PFSK-1 (cell line): Measurements from ENCODE around the gene ACACA.

ENCODE experiments used
- FOXP2 ChIP-seq: optimal IDR thresholded peaks from 2 replicates; pipeline ENCODE3; 2011; ENCODE audit warnings: borderline replicate concordance, control low read depth, inconsistent platforms; ENCODE audit not compliant: insufficient read depth; ENCODE audit errors: extremely low read length, extremely low read depth
- POLR2AphosphoS5 ChIP-seq: IDR thresholded peaks from 2 replicates; pipeline ENCODE4 v1.6.1; 2012; ENCODE audit warnings: low read depth, mild to moderate bottlenecking, control low read depth, low read length, moderate library complexity
- REST ChIP-seq, 2 experiments: IDR thresholded peaks; 2 replicates each; pipeline versions ENCODE4 v1.6.1 to v1.8.0; 2011 to 2012; ENCODE audit warnings: low read depth in 2 of 2, low read length in 2 of 2, control low read depth in 1 of 2, inconsistent platforms in 1 of 2, mild to moderate bottlenecking in 1 of 2, moderate library complexity in 1 of 2; ENCODE audit not compliant: insufficient read depth in 1 of 2
- SIN3A ChIP-seq: IDR thresholded peaks from 2 replicates; pipeline ENCODE4 v1.6.1; 2012; ENCODE audit warnings: mild to moderate bottlenecking, low read length, moderate library complexity, borderline replicate concordance; ENCODE audit not compliant: insufficient read depth
- TAF1 ChIP-seq: IDR thresholded peaks from 2 replicates; pipeline ENCODE4 v1.6.1; 2012; ENCODE audit warnings: low read length, control low read depth, borderline replicate concordance; ENCODE audit not compliant: insufficient read depth

Gene ACACA

GRCh38 chr17:37090941-37091340, 315.7 kb downstream of the ACACA start:
- no peak for TF ChIP-seq REST (IDR thresholded peaks at IDR 0.05; ENCODE audit: insufficient read depth in 1 of 2, low read depth in 2 of 2, low read length in 2 of 2)
- no peak for TF ChIP-seq FOXP2
- TF ChIP-seq TAF1: no peak

DNA sequence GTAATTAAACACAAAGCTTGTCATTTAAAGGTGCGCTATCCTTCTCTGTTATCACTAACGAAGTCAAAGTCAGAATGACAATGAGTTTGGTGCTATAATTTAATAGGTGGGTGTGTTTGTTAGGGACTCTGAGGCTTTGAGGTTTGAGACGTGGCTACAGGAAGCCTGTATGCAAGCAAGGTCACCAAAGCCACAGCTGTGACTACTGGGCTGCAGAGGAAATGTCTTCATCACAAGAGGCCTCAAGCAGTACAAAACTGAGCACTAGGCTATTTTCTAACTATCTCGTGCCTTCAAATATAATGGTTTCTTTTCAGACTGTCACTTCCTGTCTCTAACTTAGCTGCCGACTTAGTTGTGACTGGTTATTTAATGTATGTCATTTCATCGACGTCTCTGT, 316.7 kb downstream of the ACACA start:
- TF ChIP-seq SIN3A: no peak
- no peak for TF ChIP-seq FOXP2
- no peak for TF ChIP-seq REST (IDR thresholded peaks at IDR 0.05; ENCODE audit: insufficient read depth in 1 of 2, low read depth in 2 of 2, low read length in 2 of 2)
- no peak for TF ChIP-seq TAF1
- no peak for TF ChIP-seq POLR2AphosphoS5

DNA sequence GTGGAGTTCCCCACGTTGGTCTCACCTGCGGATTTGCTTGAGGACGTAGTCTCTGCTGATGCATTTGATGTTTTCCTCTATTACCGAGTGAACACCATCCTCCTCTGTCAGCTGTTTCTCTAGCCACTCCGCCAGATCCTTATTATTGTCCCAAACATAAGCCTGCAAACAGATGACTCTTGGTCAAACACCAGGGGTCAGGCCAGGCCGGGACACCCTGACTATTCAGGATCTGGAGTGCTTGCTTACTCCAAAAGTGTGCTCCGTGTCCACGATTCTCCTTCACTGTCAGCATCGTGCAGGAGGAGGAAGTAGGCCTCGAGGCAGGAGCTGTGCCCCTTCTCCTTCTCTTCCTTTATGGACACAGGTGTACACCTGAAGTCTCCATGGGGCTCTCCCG, 317.7 kb downstream of the ACACA start:
- TF ChIP-seq TAF1 (no peak), POLR2AphosphoS5 (no peak), REST (IDR thresholded peaks at IDR 0.05; ENCODE audit: insufficient read depth in 1 of 2, low read depth in 2 of 2, low read length in 2 of 2) (no peak), FOXP2 (no peak), SIN3A (no peak)

DNA sequence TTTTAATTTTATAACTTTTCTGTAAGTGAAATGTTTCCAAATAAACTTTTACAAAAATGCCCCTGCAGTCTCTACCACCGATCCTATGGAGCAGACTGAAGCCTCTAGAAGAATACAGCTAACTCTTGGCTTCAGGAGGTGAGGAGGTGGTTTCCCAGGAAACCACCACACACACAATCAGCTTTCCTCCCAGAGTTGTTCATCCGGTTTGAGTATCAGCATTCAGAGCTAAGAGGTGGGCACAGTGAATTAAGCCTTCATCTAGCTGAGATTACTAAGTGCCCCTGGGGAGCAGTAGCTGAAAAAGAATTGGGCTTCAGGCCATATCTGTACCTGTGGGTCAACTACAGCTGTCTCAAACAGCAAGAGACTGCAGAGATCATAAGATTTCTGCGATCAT, 318.2 kb downstream of the ACACA start:
- TF ChIP-seq FOXP2 (no peak), SIN3A (no peak)

DNA sequence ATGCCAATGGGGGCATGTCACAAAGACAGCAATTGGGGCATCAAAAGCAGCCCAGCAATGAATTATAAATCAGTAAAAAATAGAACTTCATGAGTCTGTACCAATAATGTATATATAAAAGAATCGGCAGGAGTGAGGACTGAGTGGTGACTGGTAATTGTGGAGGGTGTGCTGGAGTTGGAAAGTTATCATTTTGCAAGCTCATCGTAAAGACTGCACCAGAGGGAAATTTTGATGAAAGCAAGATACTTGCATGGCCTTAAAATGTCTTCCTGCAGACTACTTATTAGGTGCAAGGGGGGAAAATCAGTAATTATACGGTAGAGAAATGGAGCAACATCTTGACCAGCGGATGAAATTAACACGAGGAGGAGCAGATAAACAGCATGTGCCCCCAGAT, 319.0 kb downstream of the ACACA start:
- no peak for TF ChIP-seq SIN3A
- no peak for TF ChIP-seq REST (IDR thresholded peaks at IDR 0.05; ENCODE audit: insufficient read depth in 1 of 2, low read depth in 2 of 2, low read length in 2 of 2)
- no peak for TF ChIP-seq TAF1
- TF ChIP-seq FOXP2: no peak
- no peak for TF ChIP-seq POLR2AphosphoS5
